Glomerular visceral epithelial cell (primary cell): ENCODE results near the gene CLCN1.

Experiments used
- DNase-seq: peaks from one replicate; pipeline ENCODE4 v3.0.0-alpha.2; 2016; ENCODE audit errors: extremely low spot score

CLCN1 gene

DNA sequence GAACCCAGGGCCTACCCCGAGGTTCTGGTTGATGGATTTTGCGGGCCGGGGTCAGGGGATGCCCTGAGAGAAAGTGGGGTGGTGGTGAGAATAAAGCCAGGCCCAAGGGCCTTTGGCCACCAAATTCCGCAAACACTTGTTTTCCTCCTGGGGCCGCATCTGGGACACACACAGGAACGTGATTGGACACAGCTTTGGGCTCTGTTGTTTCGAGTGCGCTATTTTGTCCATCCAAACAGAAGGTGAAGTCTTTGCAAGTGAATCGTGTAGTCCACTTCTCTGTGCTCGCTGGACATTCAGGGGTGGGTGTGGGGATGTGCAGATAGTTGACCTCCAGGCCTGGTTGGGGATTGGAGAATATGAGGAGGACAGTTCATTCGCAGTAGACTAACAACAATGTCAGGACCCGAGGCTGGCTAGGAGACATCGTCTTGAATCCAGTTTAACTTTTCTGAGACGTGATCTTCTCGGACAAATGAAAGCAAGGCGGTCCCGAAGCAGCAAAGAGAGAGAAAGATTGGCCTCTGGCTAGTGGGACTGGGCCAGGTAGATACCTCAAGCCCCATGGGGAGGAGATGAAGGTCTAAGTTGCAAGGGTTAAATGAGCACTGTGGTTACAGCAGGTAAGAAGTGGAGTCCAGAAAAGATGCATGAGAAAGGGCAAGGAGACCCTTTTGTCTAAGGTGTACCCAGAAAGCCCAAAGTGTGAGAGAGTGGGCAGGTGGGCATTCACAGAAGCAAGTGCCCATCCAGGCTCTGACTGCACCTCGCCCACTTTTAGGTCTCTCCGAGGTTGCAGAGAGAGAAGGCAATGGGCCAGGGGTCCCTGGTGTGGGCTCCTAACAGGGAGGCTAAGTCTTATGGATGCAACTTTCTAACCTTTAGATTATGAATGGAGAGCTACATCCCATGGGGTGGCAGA lies 47.4 kb downstream of the CLCN1 start:
- DNase-seq: no peak

DNA sequence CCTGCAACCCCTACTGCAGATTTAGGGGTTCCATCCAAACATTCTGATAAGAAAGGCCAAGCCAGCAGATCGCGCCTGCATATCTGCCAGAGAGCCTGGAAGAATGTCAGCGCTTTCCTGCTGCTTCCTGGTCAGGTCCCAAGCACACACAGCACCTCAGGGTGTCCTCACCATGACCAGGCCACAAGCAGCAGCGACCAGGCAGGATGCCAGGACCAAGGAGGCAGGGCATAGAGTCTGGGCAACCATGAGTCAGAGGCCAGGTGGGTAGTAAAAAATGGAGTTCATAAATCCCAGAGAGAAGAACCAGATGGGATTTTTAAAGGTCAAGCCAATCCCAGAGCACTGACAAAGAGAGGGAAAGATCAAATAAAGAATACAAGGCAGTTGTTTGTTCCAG lies 52.1 kb downstream of the CLCN1 start:
- DNase-seq: peak; percentile 78

DNA sequence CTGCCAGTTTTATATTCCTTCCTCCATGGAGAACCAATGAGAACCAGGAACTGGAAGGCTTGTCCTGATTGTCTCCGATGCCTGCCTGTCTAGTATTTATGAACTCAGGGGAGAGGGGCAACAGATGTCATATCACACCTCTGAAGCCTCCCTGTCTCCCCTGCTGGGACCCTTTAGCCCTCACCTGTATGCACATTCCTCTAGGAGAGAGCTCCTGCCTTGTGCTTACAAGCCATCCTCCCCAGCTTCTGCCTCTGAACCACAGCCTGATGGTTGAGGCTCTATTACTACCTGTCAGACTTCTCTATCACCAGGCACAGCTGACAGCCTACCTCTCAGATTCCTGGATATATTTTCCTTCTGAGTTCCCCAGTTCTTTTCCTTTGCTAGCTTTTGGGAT lies 52.5 kb downstream of the CLCN1 start:
- DNase-seq: no peak

DNA sequence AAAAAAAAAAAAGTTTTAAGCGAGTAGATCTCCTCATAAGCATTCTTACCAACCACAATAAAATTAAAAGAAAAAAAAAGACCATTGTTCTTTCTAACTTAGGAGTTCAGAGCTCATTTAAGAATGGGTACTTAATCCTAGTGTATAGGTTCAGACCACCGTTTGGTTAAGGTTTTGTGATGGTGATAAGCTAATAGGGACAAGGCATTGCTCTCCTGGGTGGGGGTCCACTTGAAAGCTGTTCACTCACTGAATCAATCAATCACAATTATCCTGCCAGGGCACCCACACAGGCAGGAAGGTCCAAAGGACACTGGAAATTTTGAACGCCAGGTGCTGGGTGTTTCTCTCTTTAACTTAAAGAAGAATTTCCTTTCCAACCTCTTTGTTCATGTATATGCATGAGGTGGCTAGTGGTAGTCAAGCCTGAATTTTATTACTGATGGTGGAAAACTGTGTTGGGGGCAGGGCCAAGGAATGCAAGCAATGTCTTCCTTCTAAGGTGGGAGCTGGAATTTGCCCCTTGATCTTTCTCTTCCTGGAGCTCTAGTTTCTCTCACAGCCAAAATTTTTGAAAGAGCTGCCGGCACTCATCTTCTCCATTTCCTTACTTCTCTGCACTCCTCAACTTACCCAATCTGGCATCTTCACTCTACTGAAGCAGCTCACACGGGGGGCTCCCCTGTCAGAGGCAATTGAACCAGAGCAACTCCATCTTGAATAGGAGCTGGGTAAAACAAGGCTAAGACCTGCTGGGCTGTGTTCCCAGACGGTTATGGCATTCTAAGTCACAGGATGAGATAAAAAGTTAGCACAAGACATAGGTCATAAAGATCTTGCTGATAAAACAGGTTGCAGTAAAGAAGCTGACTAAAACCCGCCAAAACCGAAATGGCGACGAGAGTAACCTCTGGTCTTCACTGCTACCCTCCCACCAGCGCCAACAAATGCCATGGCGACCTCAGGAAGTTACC lies 54.1 kb downstream of the CLCN1 start:
- DNase-seq: no peak

DNA sequence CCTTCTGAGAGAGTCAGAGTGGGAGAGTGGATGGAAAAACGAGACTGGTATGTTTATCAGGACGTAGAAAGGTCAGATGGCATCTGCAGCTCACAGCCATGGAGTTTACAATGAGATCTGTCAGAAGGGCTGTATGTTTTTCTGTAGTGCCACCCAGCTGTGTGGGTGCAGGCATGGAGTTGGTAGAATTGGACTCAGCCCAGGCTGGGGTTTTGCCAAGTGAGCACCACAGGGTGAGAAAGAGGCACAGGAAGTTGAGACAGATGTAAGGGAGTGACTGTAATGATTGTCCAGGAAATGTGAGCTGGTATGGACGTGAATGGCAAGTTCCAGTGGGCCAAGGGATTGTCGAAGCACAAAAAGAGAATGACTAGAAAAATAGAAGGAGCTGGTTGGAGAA lies 56.2 kb downstream of the CLCN1 start:
- peak; percentile 35 for DNase-seq

DNA sequence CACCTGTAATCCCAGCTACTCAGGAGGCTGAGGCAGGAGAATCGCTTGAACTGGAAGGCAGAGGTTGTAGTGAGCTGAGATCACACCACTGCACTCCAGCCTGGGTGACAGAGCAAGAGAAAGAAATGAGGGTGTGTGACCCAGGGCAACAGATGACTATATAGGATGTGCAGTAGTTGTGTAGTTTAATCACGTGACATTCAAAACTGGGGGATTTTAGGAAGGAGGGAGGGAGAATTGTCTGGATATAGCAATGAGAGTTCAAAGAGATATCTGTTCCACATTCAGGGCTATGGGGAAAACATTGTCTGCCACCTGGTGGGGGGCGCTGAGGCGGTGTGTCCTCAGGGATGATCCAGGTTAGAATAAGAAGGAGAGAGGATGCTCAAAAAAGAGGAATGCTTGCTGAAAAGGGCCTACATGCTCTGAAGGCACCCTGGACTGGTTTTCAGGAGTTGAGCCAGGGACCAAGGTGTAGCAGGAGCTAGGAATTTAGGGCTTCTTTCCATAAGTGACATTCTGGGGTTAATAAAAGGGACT lies 57.4 kb downstream of the CLCN1 start:
- no peak for DNase-seq

DNA sequence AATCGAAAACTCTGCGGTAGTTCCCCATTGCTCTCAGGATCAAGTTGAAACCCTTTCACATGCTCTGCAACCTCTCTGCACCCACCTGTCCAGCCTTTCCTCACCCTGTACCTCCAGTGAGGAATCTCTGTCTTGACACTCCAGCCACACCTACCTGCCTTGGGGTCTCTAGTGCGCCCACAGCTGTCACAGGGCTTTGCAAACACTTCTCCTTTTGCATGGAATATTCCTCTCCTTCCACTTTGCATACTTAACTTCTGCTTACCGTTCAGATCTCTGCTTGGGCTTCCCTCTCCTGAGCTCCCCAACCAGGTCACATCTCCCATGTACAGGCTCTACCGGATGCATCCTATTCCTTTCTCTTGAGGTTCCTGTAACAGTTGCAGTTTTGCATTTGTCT lies 58.6 kb downstream of the CLCN1 start:
- DNase-seq: no peak

DNA sequence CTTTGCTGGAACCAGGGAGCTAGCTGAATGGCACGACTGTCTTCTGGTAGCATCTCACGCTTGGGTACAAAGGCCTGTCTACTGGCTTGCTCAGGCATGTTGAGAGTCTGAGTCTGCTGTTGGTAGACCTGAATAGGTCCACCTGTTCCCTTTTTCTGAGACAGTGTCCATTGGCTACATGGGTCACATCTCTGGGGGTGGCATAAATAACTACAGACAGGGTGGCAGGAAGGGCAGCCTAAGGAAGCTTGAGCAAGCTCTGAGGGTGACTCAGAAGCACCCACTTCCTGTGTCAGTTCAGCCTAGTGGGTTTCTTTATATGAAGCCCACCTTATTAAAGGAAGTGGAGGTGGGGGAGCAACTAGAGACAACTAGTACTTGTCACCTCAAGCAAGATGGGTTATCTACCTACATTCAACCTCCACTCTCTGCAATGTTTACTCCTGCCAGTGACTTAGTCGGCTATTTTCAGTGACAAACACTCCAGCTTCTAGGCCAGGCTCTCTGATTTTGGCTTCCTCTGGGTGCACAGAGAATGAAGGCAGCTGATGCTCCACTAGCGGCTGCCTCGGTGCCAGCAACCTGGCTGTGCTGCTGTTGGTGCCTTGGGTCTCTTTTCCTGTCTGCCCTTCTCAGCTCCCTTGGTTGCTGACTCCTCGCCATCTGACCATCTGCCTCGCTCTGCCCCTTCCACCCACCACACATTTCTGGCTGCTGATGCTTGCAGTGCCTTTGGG lies 59.6 kb downstream of the CLCN1 start:
- DNase-seq: no peak

DNA sequence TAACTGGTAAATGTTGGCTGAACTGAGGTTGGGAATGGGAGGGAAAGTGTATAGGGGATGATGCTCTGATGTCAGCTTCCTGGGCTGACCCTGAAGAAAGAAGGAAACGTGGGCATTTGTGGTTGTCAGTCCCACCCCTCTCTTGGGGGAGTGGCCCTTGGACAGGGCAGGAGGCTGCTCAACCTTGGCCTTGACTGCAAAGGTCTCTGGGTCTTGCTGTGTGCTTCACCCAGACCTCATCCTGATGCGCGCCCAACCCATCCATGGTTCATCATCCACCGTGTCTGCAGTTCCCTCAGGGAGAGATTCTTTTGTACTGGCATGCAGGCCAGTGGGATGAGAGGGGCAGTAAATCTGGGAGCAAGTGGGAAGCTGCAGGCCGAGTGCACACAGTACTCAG lies 60.5 kb downstream of the CLCN1 start:
- DNase-seq: no peak

DNA sequence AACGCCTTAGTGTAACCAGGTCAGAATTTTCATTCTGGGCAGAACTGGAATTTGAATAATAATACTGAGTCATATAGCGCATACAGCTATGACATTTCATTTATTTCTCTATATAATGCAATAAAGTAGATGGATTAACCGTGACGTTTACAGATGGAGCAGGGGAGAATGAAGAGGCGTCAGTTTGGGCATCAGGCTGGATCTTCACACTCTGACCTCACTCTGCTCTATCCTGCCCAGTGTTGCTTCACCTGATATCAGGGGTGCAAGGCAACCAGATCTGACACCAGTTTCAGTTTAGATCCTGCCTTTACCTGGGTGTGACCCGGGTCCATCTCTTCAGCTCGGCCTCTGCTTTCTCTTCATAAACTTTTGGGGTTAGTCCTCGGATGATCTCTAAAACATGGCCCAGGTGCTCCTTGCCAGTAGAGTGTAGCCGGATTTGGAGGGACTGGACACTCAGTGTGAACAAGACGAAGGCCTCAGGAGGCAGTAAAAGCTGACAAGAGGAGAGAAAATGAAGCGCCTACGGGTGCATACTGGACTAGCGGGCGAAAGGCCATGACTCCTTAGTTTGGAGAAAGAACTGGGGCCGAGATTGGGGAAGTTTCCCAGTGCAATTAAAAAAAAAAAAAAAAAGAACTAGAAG lies 63.8 kb downstream of the CLCN1 start:
- DNase-seq: peak; percentile 29

DNA sequence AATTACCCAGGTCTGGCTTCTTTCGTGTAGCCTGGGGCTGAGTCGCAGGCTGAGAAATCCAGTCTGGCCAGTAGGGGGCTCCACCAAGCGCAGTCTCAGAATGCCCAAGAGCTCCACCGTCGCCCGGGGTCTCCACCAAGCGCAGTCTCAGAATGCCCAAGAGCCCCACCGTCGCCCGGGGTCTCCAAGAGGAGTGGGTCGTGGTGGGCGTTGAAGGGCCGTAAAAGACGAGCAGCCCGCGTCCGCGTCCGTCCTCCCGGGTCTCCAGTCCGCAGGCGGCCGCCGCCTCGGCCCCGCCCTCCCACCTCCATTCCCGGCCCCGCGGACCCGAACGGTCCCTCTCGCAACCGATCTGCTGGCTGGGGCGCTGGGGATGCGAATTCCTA lies 64.3 kb downstream of the CLCN1 start:
- DNase-seq: peak; percentile 81

DNA sequence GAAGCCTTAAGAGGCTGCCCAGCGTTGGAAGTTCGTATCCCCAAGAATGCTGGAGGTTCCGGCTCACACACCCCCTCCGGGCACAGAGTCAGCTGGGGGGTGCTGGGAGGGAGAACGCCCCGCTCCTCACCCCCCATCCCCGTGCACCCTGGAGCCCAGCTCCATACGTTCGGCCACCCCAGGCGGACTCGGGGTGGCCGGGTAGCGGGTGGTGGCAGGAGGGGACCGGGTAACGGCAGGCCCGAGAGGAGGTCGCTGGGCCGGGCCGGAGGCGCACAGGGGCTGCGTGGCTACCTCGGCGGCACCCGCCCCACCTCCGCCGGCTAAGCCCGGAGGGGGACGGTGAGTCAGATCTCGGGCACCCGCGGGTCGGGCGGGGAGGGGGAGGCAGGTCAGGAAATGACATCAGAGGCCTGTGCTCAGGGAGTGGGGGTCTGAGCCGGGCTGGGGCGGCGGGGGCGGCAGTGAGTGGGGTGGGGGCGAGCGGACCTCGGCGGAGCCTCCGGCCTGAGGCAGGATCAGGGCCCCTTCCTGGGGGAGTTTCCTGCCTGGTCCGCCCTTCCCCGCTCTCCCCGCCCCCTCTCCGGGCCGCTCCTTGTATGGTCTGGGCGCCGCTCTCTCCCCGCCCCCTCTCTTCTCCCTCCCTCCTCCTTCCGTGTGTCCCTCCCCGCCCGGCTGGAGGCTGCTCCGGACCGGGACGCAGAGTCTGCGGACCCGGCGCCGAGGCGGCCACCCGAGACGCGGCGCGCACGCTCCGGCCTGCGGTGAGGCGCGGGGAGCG lies 64.9 kb downstream of the CLCN1 start, which contains the start of gene ZYX:
ZYX (plus strand) TSS at position 700 of the 781 bp plus-strand sequence. CDS start 227 bp downstream, outside the sequence.
- DNase-seq: peak; percentile 95

DNA sequence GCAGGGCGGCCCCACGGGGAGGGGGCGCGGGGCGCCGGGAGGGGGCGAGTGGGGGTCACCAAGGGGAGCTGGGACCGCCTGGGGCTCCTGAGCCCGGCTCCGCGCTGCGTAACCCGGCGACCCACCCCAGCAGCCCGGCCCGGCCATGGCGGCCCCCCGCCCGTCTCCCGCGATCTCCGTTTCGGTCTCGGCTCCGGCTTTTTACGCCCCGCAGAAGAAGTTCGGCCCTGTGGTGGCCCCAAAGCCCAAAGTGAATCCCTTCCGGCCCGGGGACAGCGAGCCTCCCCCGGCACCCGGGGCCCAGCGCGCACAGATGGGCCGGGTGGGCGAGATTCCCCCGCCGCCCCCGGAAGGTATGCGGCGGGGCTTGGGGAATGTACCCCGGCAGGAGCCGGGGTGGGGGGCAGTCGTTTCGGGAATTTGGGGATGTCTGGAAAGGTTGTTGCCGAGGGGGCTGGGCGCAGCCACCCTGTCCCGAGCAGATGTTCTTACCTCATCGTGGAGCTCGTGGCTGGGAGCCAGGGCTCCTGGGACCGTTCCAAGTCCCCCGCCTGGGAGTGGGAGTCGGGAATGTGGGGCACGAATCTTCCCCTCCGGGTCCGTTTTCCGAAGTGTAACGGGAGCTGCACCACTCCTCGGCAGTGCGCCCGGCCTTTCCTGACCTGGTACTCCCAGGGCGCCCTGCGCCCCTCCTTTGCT lies 65.7 kb downstream of the CLCN1 start:
- DNase-seq: peak; percentile 78

DNA sequence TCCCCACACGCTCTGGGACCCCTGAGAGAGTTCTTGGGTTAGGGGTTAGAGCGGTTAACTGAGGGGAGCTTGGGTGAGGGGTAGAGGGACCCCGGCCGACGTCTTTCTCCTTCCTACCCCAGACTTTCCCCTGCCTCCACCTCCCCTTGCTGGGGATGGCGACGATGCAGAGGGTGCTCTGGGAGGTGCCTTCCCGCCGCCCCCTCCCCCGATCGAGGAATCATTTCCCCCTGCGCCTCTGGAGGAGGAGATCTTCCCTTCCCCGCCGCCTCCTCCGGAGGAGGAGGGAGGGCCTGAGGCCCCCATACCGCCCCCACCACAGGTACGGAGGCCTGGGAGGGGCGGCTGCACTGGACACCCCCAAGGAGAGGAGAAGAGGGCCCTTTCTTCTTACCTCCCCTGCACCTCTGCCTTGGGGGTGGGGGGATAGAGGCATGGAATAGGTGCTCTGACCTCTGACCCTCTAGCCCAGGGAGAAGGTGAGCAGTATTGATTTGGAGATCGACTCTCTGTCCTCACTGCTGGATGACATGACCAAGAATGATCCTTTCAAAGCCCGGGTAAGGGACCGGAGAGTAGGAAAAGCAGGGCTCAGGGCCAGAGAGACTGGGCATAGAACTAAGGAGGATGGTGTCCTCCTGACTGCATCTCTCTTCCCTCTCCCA lies 66.3 kb downstream of the CLCN1 start:
- no peak for DNase-seq

DNA sequence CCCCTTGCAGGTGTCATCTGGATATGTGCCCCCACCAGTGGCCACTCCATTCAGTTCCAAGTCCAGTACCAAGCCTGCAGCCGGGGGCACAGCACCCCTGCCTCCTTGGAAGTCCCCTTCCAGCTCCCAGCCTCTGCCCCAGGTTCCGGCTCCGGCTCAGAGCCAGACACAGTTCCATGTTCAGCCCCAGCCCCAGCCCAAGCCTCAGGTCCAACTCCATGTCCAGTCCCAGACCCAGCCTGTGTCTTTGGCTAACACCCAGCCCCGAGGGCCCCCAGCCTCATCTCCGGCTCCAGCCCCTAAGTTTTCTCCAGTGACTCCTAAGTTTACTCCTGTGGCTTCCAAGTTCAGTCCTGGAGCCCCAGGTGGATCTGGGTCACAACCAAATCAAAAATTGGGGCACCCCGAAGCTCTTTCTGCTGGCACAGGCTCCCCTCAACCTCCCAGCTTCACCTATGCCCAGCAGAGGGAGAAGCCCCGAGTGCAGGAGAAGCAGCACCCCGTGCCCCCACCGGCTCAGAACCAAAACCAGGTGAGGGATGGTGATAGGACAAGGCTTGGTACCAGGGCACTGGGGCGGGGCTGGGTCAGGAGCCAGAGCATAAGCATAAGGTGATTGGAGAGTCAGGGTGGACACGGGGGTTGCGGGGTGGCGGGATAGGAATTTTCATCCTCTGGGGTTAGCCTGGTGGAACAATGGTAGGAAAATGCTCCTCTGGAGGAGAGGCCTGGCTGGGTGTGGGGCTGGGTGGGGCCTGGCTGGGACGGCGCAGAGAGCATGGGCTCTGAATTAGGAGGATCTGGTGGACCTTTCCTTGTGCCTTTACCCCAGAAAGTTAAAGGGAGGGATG lies 67.1 kb downstream of the CLCN1 start:
- DNase-seq: no peak

DNA sequence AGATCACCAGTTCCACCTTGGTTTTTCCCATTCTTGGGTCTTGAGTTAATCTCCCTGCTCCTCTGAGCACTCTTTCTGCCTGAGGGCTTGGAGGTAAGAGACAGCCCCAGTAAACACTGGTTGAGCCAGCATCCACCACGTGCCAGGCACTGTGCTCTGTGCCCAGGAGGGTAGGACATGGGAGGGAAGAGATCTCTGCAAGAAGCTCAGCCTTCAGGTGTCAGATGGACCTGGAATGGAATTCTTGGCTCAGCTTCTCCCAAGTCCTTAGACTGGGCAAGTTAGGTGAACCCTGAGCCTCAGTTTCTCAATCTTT lies 67.7 kb downstream of the CLCN1 start:
- no peak for DNase-seq

DNA sequence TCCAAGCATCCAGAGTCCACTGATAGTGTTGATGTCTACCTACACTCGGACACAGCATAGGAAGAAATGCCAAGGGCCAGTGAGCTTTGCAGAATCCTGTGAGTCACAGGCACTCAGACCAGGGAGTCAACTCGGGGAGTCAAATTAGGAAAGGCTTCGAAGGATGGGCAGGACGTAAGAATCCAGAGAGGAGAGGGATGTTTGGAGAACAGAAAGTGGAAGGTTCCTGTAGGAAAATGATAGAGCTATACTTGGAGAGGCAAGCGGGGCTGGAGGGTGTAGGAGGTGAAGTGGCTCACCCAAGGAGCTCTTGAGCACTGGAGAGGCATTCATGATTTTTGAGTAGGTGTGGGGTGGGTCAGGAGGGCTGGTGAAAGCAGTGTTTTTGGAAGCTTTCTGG lies 68.2 kb downstream of the CLCN1 start:
- DNase-seq: peak; percentile 36
